ENCODE measurements around the gene ZRANB2. TPM values are rescaled to one million over a fixed set of nuclear protein-coding genes. Genes with fewer than 3 reads are reported as not detected.

The ZRANB2 gene
- total RNA-seq, 1 experiment from 2014 or later = 103 TPM

- H2AK5ac ChIP-seq (ENCODE audit: insufficient read length, low read length) = no peak overlapping the region
- H3K79me1 ChIP-seq (ENCODE audit: insufficient read depth, low read depth, low read length, poor library complexity, severe bottlenecking) = no peaks in the 10 kb centered on the region
- H3K9ac ChIP-seq (ENCODE audit: extremely low read depth, insufficient read length, low read length) = no peak overlapping the region
- no peak for TF ChIP-seq CTCF (conservative IDR thresholded peaks at IDR 0.05)
- no peak overlapping the region for H2BK120ac ChIP-seq (ENCODE audit: low read depth, low read length, poor library complexity, severe bottlenecking)
- peaks cover 9% of the 10 kb centered on the region for H3K23me2 ChIP-seq (ENCODE audit: insufficient read length, low read depth, low read length, poor library complexity, severe bottlenecking)
- H3K56ac ChIP-seq (ENCODE audit: insufficient read length, low read depth, low read length) = no peak overlapping the region
- Mint-ChIP-seq H3K4me3 (peak overlapping the region; percentile 63 to 82), H3K27me3 (ENCODE audit: low read depth) (peaks cover 47% of the 10 kb centered on the region), H3K4me1 (peaks cover 4 to 5% of the 10 kb centered on the region in 2 experiments; a peak in 3 of 4 replicates), H3K9me3 (no peaks in the 10 kb centered on the region), H3K36me3 (ENCODE audit: insufficient read depth in 1 of 3, low read depth in 3 of 3) (no peaks in the 10 kb centered on the region), H3K27ac (no peak overlapping the region)
- no peak overlapping the region for H2BK20ac ChIP-seq (ENCODE audit: low read depth, low read length, poor library complexity, severe bottlenecking)
- H3T11ph ChIP-seq (ENCODE audit: low read length) = no peak overlapping the region
- no peak overlapping the region for H4K5ac ChIP-seq (ENCODE audit: insufficient read length, low read depth, low read length)
- H2BK5ac ChIP-seq (ENCODE audit: insufficient read length, low read length) = no peak overlapping the region
- H4K20me1 ChIP-seq (ENCODE audit: control insufficient read depth, insufficient read depth, insufficient read length) = no peaks in the 10 kb centered on the region
- H3K4ac ChIP-seq (ENCODE audit: low read depth, low read length) = no peak overlapping the region
- H4K8ac ChIP-seq (replicated peaks; ENCODE audit: insufficient read length, low read depth, low read length) = no peak overlapping the region
- no peaks in the 10 kb centered on the region for H3K9me3 ChIP-seq (ENCODE audit: control insufficient read depth, low read depth, low read length)
- 0 out of 2 replicates have a peak, but pooled peaks cover 2% of the 10 kb centered on the region for H3K4me1 ChIP-seq (ENCODE audit: insufficient read depth, low read length)
- H3K79me2 ChIP-seq (ENCODE audit: insufficient read depth, low read length) = no peaks in the 10 kb centered on the region
- H3K27ac ChIP-seq (ENCODE audit: insufficient read length, low read depth, low read length) = no peak overlapping the region
- peak overlapping the region; percentile 62 for H3K4me2 ChIP-seq (ENCODE audit: insufficient read depth, insufficient read length, low read length)
- no peak overlapping the region for H2AFZ ChIP-seq (ENCODE audit: low read length)
- H3K23ac ChIP-seq (ENCODE audit: insufficient read length, low read depth, low read length) = no peak overlapping the region
- H2BK15ac ChIP-seq (ENCODE audit: low read depth, low read length) = no peak overlapping the region
- no CpG with 5 or more reads among the region's 73 CpGs for WGBS (ENCODE audit: extremely low coverage, insufficient read length, low lambda C conversion rate)
- H4K91ac ChIP-seq (ENCODE audit: insufficient read length, low read depth, low read length) = no peak overlapping the region
- no peak overlapping the region for H2BK12ac ChIP-seq (ENCODE audit: insufficient read length, low read depth, low read length)
- 0 out of 2 replicates have a peak overlapping the region, but pooled peaks have one; percentile 27 for H3K14ac ChIP-seq (ENCODE audit: insufficient read depth, low read length)
- H3K27me3 ChIP-seq (ENCODE audit: insufficient read depth, low read length) = peaks cover 10% of the 10 kb centered on the region; the same call in 1 of the 2 replicates
- peak; percentile 62 for DNase-seq
- H3K18ac ChIP-seq (ENCODE audit: insufficient read length, low read depth, low read length) = no peak overlapping the region
Observed at GRCh38 chr1:71046891-71047634, 33.8 kb downstream of the ZRANB2 start.
